ENCODE measurements around the gene PCED1B. TPM values are rescaled to one million over a fixed set of nuclear protein-coding genes. Genes with fewer than 3 reads are reported as not detected.
"Not testable (repeated sequence)": the region's sequence is repeated elsewhere in the genome, so short reads cannot be mapped to it uniquely, and the experiment has no call there.

PCED1B gene
- total RNA-seq, 1 donor, result 10.0 TPM

- H3K4me1 ChIP-seq (ENCODE audit: insufficient read depth, low read length), result peaks cover 37% of the 10 kb centered on the region
- H3K9me3 ChIP-seq (ENCODE audit: low read depth, low read length), result no peaks in the 10 kb centered on the region
- H3K4me3 ChIP-seq (ENCODE audit: low read length), result no peak overlapping the region
- H3K27me3 ChIP-seq (ENCODE audit: insufficient read depth, low read length), result no peaks in the 10 kb centered on the region
Observed at GRCh38 chr12:47276621-47277309, 197.3 kb downstream of the PCED1B start.

- H3K4me3 ChIP-seq (ENCODE audit: low read length), result no peak overlapping the region
- H3K27me3 ChIP-seq (ENCODE audit: insufficient read depth, low read length), result no peaks in the 10 kb centered on the region
- no peaks in the 10 kb centered on the region for H3K9me3 ChIP-seq (ENCODE audit: low read depth, low read length)
- H3K4me1 ChIP-seq (ENCODE audit: insufficient read depth, low read length), result peaks cover 37% of the 10 kb centered on the region
Observed at GRCh38 chr12:47277972-47278448, 198.6 kb downstream of the PCED1B start.

- not testable (repeated sequence) for H3K4me3 ChIP-seq (ENCODE audit: low read length); H3K27me3 ChIP-seq (ENCODE audit: insufficient read depth, low read length); H3K9me3 ChIP-seq (ENCODE audit: low read depth, low read length)
- peaks cover 36% of the 10 kb centered on the region for H3K4me1 ChIP-seq (ENCODE audit: insufficient read depth, low read length)
Observed at GRCh38 chr12:47279758-47280157, 200.3 kb downstream of the PCED1B start.

GRCh38 chr12:47280543-47281300, 201.3 kb downstream of the PCED1B start:
- H3K9me3 ChIP-seq (ENCODE audit: low read depth, low read length), result no peaks in the 10 kb centered on the region
- no peaks in the 10 kb centered on the region for H3K27me3 ChIP-seq (ENCODE audit: insufficient read depth, low read length)
- peaks cover 27% of the 10 kb centered on the region for H3K4me1 ChIP-seq (ENCODE audit: insufficient read depth, low read length)
- H3K4me3 ChIP-seq (ENCODE audit: low read length), result no peak overlapping the region

GRCh38 chr12:47281667-47282171, 202.3 kb downstream of the PCED1B start:
- no peaks in the 10 kb centered on the region for H3K9me3 ChIP-seq (ENCODE audit: low read depth, low read length)
- H3K4me1 ChIP-seq (ENCODE audit: insufficient read depth, low read length), result peaks cover 19% of the 10 kb centered on the region
- H3K27me3 ChIP-seq (ENCODE audit: insufficient read depth, low read length), result no peaks in the 10 kb centered on the region
- H3K4me3 ChIP-seq (ENCODE audit: low read length), result no peak overlapping the region

GRCh38 chr12:47282206-47282605, 202.8 kb downstream of the PCED1B start:
- no peaks in the 10 kb centered on the region for H3K9me3 ChIP-seq (ENCODE audit: low read depth, low read length)
- H3K27me3 ChIP-seq (ENCODE audit: insufficient read depth, low read length), result no peaks in the 10 kb centered on the region
- peaks cover 14% of the 10 kb centered on the region for H3K4me1 ChIP-seq (ENCODE audit: insufficient read depth, low read length)
- H3K4me3 ChIP-seq (ENCODE audit: low read length), result no peak overlapping the region

Other genes with a start within 250 kb of the PCED1B start
- 7.2 TPM for gene AMIGO2, start 338 bp downstream of the PCED1B start, total RNA-seq